CD4-positive, alpha-beta memory T cell (primary cell): ENCODE data around the gene GOLT1B. TPM values are rescaled to one million over a fixed set of nuclear protein-coding genes. Genes with fewer than 3 reads are reported as not detected.

ENCODE experiments used
- CTCF ChIA-PET: fragments of 350-600 bp; sonication (Branson Sonifier 250); formaldehyde crosslinking; loops from one replicate; lab custom pipeline; 2021; ENCODE audit warnings: inconsistent platforms; ENCODE audit not compliant: partially characterized antibody; lab: Charles Lee
- POLR2A ChIA-PET: fragments of 350-600 bp; sonication (Branson Sonifier 250); formaldehyde crosslinking; loops from one replicate; lab custom pipeline; 2021; ENCODE audit not compliant: partially characterized antibody; lab: Charles Lee
- DNase-seq, 5 donors: peaks; one replicate each; pipeline versions ENCODE4 v3.0.0 to v3.0.0-alpha.2; 2020 to 2022; ENCODE audit warnings: mixed read lengths in 1 of 5
- H3K27ac ChIP-seq: one replicate; pipeline ENCODE4 v1.7.0; 2013; ENCODE audit warnings: low read depth, low read length
- H3K27me3 ChIP-seq: 2 replicates; pipeline ENCODE4 v1.7.0; 2013; ENCODE audit warnings: mild to moderate bottlenecking, low read length, moderate library complexity; ENCODE audit not compliant: insufficient read depth
- H3K36me3 ChIP-seq: 2 replicates; pipeline ENCODE4 v1.7.0; 2013; ENCODE audit warnings: mild to moderate bottlenecking, low read length, moderate library complexity; ENCODE audit not compliant: insufficient read depth
- H3K4me1 ChIP-seq: 2 replicates; pipeline ENCODE4 v1.7.0; 2013; ENCODE audit warnings: mild to moderate bottlenecking, low read length, moderate library complexity; ENCODE audit not compliant: insufficient read depth
- H3K4me3 ChIP-seq, 2 donors: one replicate each; pipeline ENCODE4 v1.7.0; 2013; ENCODE audit warnings: low read length in 2 of 2, mild to moderate bottlenecking in 1 of 2
- H3K9me3 ChIP-seq, 2 donors: one replicate each; pipeline ENCODE4 v1.7.0; 2013; ENCODE audit warnings: low read length in 2 of 2, control low read depth in 1 of 2; ENCODE audit not compliant: control insufficient read depth in 1 of 2
- H3K27ac Mint-ChIP-seq, 7 donors: one replicate each; pipeline ENCODE4 v1.8.0; 2020 to 2021; ENCODE audit warnings: mixed read lengths in 7 of 7, mild to moderate bottlenecking in 6 of 7, inconsistent platforms in 3 of 7, moderate library complexity in 3 of 7
- H3K27me3 Mint-ChIP-seq, 2 donors: one replicate each; pipeline ENCODE4 v1.8.0; 2020 to 2021; ENCODE audit warnings: mixed read lengths in 2 of 2
- H3K36me3 Mint-ChIP-seq, 2 donors: one replicate each; pipeline ENCODE4 v1.8.0; 2020 to 2021; ENCODE audit warnings: mixed read lengths in 2 of 2, inconsistent platforms in 1 of 2, mild to moderate bottlenecking in 1 of 2
- H3K4me1 Mint-ChIP-seq, 4 donors: one replicate each; pipeline ENCODE4 v1.8.0; 2020 to 2021; ENCODE audit warnings: mixed read lengths in 4 of 4, mild to moderate bottlenecking in 1 of 4
- H3K4me3 Mint-ChIP-seq, 8 donors: one replicate each; pipeline ENCODE4 v1.8.0; 2020 to 2021; ENCODE audit warnings: mixed read lengths in 8 of 8, mild to moderate bottlenecking in 7 of 8, moderate library complexity in 6 of 8, inconsistent platforms in 3 of 8
- H3K9me3 Mint-ChIP-seq, 8 donors: one replicate each; pipeline ENCODE4 v1.8.0; 2020 to 2021; ENCODE audit warnings: mixed read lengths in 8 of 8, mild to moderate bottlenecking in 5 of 8, inconsistent platforms in 3 of 8, moderate library complexity in 1 of 8
- intact Hi-C: fragments of 100-400 bp; cut with micrococcal nuclease; formaldehyde crosslinking; loops from one replicate; pipeline ENCODE4 v1.15.1; 2023
- polyA plus RNA-seq, 2 donors: library from polyadenylated mRNA; unstranded; fragments of 300-500 nt; fragmentation: Illumina TruSeq; gene quantifications; one replicate each; pipeline ENCODE4 v1.2.3, GENCODE V29; 2021
- total RNA-seq, 2 experiments: library from RNA; stranded (reverse); gene quantifications; one replicate each; pipeline ENCODE4 v1.2.3, GENCODE V29; 2021

The GOLT1B gene
- total and polyA plus RNA-seq, 4 experiments from 2014 or later: 33.0 to 39.1 (median 35.3) TPM

- Mint-ChIP-seq H3K9me3 (peaks cover 0 to 5% (median 4%) of the 10 kb centered on the region in 8 donors), H3K4me1 (peaks cover 4 to 9% (median 5%) of the 10 kb centered on the region in 4 donors), H3K27me3 (peaks cover 17 to 21% of the 10 kb centered on the region in 2 donors), H3K27ac (no peak overlapping the region), H3K36me3 (no peaks in the 10 kb centered on the region), H3K4me3 (peak overlapping the region; percentile 81 to 89 (median 84))
- ChIA-PET CTCF (interaction anchor here (0.8 to 1.0 kb wide), 2 partner anchors 16 to 18 kb away, joined by 3 read pairs; no protein-coding TSS in a partner anchor), POLR2A (interaction anchor here (0.7 to 2.6 kb wide), 5 partner anchors 17 to 130 kb away, joined by 3 to 13 read pairs (median 4); partner anchors contain the start of genes GOLT1B, LDHB, PYROXD1 and RECQL)
- peak overlapping the region; percentile 27 to 61 for H3K4me3 ChIP-seq
- intact Hi-C loops: loop anchor here (5.0 kb wide), 1 partner anchor 165 kb away; no protein-coding TSS in a partner anchor
- peaks cover 8% of the 10 kb centered on the region for H3K27me3 ChIP-seq
- peaks cover 12% of the 10 kb centered on the region for H3K4me1 ChIP-seq
- no peak overlapping the region for H3K27ac ChIP-seq
- H3K36me3 ChIP-seq: no peaks in the 10 kb centered on the region
- no peaks in the 10 kb centered on the region for H3K9me3 ChIP-seq
- peak; percentile 52 to 66 (median 58) for DNase-seq
Observed at GRCh38 chr12:21527451-21528180, 26.0 kb downstream of the GOLT1B start.

- peaks cover 17 to 21% of the 10 kb centered on the region in 2 donors for H3K27me3 Mint-ChIP-seq
- no peak for DNase-seq
- intact Hi-C loops: loop anchor here (5.0 kb wide), 1 partner anchor 163 kb away; no protein-coding TSS in a partner anchor
- no peaks in the 10 kb centered on the region for H3K9me3 ChIP-seq
- no peaks in the 10 kb centered on the region for H3K36me3 ChIP-seq
- ChIA-PET CTCF (no interaction called here), POLR2A (interaction anchor here (2.0 kb wide), 1 partner anchor 28 kb away, joined by 13 read pairs; the partner anchor contains the start of genes GOLT1B and RECQL)
- H3K27ac Mint-ChIP-seq: no peak overlapping the region
- peaks cover 4 to 9% (median 5%) of the 10 kb centered on the region in 4 donors for H3K4me1 Mint-ChIP-seq
- H3K9me3 Mint-ChIP-seq: peaks cover 0 to 5% (median 4%) of the 10 kb centered on the region in 8 donors
- no peak overlapping the region for H3K4me3 ChIP-seq
- H3K4me1 ChIP-seq: peaks cover 12% of the 10 kb centered on the region
- peaks cover 8% of the 10 kb centered on the region for H3K27me3 ChIP-seq
- H3K4me3 Mint-ChIP-seq: peak overlapping the region in 2 of 8 donors; percentile 82 to 88
- no peak overlapping the region for H3K27ac ChIP-seq
- H3K36me3 Mint-ChIP-seq: no peaks in the 10 kb centered on the region
Observed at GRCh38 chr12:21528953-21529352, 27.4 kb downstream of the GOLT1B start.

DNA sequence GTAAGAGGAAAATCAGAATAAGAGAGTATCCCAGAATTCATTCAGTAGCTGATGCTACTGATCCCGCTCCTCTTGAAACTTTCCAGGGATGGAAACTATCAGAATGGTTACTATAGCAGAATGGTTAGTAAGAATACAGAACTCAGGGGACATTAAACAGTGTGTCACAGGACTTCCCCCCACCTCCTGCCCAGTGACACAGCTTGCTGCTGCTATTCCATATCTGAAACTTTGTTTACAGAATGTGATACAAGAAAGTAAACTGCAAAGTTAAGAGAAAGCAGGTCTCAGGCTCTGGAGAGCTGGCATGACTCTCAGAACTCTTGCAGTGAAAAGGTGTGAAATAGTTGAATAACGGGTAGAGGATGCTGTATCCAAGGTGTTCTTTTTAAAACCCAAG is 27.9 kb downstream of the GOLT1B start:
- ChIA-PET POLR2A (no interaction called here), CTCF (no interaction called here)
- Mint-ChIP-seq H3K4me1 (peaks cover 4 to 9% (median 5%) of the 10 kb centered on the region in 4 donors), H3K27me3 (peaks cover 17 to 21% of the 10 kb centered on the region in 2 donors), H3K4me3 (no peak overlapping the region), H3K36me3 (no peaks in the 10 kb centered on the region), H3K9me3 (peaks cover 0 to 2% (median under 1%) of the 10 kb centered on the region in 8 donors), H3K27ac (no peak overlapping the region)
- Histone ChIP-seq H3K4me1 (peaks cover 12% of the 10 kb centered on the region), H3K9me3 (no peaks in the 10 kb centered on the region), H3K4me3 (no peak overlapping the region), H3K27me3 (peaks cover 8% of the 10 kb centered on the region), H3K36me3 (no peaks in the 10 kb centered on the region), H3K27ac (no peak overlapping the region)
- intact Hi-C loops: loop anchor here (5.0 kb wide), 1 partner anchor 163 kb away; no protein-coding TSS in a partner anchor
- no peak for DNase-seq

GRCh38 chr12:21538061-21538653 is 36.6 kb downstream of the GOLT1B start:
- CTCF ChIA-PET: interaction anchor here (0.8 kb wide), 1 partner anchor 143 kb away, joined by 3 read pairs; no protein-coding TSS in a partner anchor
- POLR2A ChIA-PET: no interaction called here
- peaks cover 0 to 2% of the 10 kb centered on the region in 2 donors for H3K27me3 Mint-ChIP-seq

GRCh38 chr12:21539797-21540196 is 38.2 kb downstream of the GOLT1B start:
- Histone ChIP-seq H3K4me1 (no peaks in the 10 kb centered on the region), H3K27me3 (no peaks in the 10 kb centered on the region), H3K9me3 (no peaks in the 10 kb centered on the region), H3K4me3 (no peak overlapping the region), H3K27ac (no peak overlapping the region), H3K36me3 (no peaks in the 10 kb centered on the region)
- DNase-seq: no peak
- H3K4me3 Mint-ChIP-seq: no peak overlapping the region
- H3K4me1 Mint-ChIP-seq: no peaks in the 10 kb centered on the region
- no peak overlapping the region for H3K27ac Mint-ChIP-seq
- H3K27me3 Mint-ChIP-seq: peaks cover 3% of the 10 kb centered on the region in 2 donors
- intact Hi-C loops: no loop called here
- peaks cover 0 to 4% of the 10 kb centered on the region in 2 donors for H3K36me3 Mint-ChIP-seq
- no peaks in the 10 kb centered on the region for H3K9me3 Mint-ChIP-seq
- ChIA-PET POLR2A (no interaction called here), CTCF (no interaction called here)

More at GRCh38 chr12:21538061-21538653, 36.6 kb downstream of the GOLT1B start:
- peaks cover 0 to 4% of the 10 kb centered on the region in 2 donors for H3K36me3 Mint-ChIP-seq
- no peaks in the 10 kb centered on the region for H3K9me3 Mint-ChIP-seq
- no peak overlapping the region for H3K27ac ChIP-seq
- intact Hi-C loops: no loop called here
- H3K4me3 ChIP-seq: no peak overlapping the region
- H3K36me3 ChIP-seq: no peaks in the 10 kb centered on the region
- H3K4me3 Mint-ChIP-seq: no peak overlapping the region
- no peaks in the 10 kb centered on the region for H3K4me1 ChIP-seq
- H3K9me3 ChIP-seq: no peaks in the 10 kb centered on the region
- no peaks in the 10 kb centered on the region for H3K27me3 ChIP-seq
- no peak overlapping the region for H3K27ac Mint-ChIP-seq
- H3K4me1 Mint-ChIP-seq: no peaks in the 10 kb centered on the region
- no peak for DNase-seq

- POLR2A ChIA-PET: no interaction called here
- H3K27me3 ChIP-seq: no peaks in the 10 kb centered on the region
- no peaks in the 10 kb centered on the region for H3K4me1 ChIP-seq
- Mint-ChIP-seq H3K4me1 (no peaks in the 10 kb centered on the region), H3K36me3 (peaks cover 0 to 3% of the 10 kb centered on the region in 2 donors), H3K4me3 (no peak overlapping the region), H3K27ac (no peak overlapping the region), H3K27me3 (peaks cover 3% of the 10 kb centered on the region in 2 donors), H3K9me3 (peaks cover 0 to 2% (median 0%) of the 10 kb centered on the region in 8 donors)
- H3K9me3 ChIP-seq: no peaks in the 10 kb centered on the region
- CTCF ChIA-PET: interaction anchor here (1.4 kb wide), 1 partner anchor 10 kb away, joined by 4 read pairs; no protein-coding TSS in a partner anchor
- DNase-seq: no peak
- H3K36me3 ChIP-seq: no peaks in the 10 kb centered on the region
- H3K4me3 ChIP-seq: no peak overlapping the region
- H3K27ac ChIP-seq: no peak overlapping the region
- intact Hi-C loops: no loop called here
Observed at GRCh38 chr12:21541773-21542172, 40.2 kb downstream of the GOLT1B start.

DNA sequence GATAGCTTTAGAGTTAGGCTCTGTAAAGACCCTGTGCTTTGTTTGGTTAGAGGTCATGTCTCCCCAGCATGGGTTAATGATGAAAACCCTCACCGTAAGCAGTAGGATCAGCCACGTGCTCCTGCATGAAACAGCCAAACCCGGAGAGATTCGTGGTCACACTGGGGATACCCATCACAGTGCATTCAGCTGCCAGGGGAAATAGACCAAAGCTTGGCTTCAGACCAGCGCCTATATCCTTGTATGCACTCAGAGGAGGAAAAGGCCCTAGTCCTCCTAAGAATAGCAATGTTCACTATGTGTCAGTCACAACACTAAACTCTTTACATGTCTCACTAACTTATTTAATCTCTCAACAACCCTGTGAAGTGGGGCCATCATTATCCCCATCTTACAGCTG is 40.8 kb downstream of the GOLT1B start:
- CTCF ChIA-PET: interaction anchor here (1.4 kb wide), 1 partner anchor 10 kb away, joined by 4 read pairs; no protein-coding TSS in a partner anchor
- H3K9me3 Mint-ChIP-seq: peaks cover 0 to 2% (median 0%) of the 10 kb centered on the region in 8 donors

More for the DNA sequence above, 40.8 kb downstream of the GOLT1B start:
- no peaks in the 10 kb centered on the region for H3K9me3 ChIP-seq
- H3K27me3 ChIP-seq: no peaks in the 10 kb centered on the region
- Mint-ChIP-seq H3K27me3 (peaks cover 3% of the 10 kb centered on the region in 2 donors), H3K36me3 (no peaks in the 10 kb centered on the region), H3K27ac (no peak overlapping the region), H3K4me1 (no peaks in the 10 kb centered on the region), H3K4me3 (no peak overlapping the region)
- H3K27ac ChIP-seq: no peak overlapping the region
- H3K4me1 ChIP-seq: no peaks in the 10 kb centered on the region
- POLR2A ChIA-PET: no interaction called here
- DNase-seq: no peak
- H3K4me3 ChIP-seq: no peak overlapping the region
- H3K36me3 ChIP-seq: no peaks in the 10 kb centered on the region
- intact Hi-C loops: no loop called here
